ENCODE results near the gene UNC50. TPM values are rescaled to one million over a fixed set of nuclear protein-coding genes. Genes with fewer than 3 reads are reported as not detected.

Gene UNC50
- polyA plus RNA-seq, 1 donor (not counting 4 experiments of a cell fraction or from before 2014, with no cell fraction given): 75.2 TPM

- H4K20me1 ChIP-seq (ENCODE audit: control insufficient read depth, extremely low read depth, insufficient read depth, low read length): no peaks in the 10 kb centered on the region
- H3K36me3 ChIP-seq (ENCODE audit: control insufficient read depth in 2 of 2, extremely low read depth in 1 of 2, insufficient read depth in 2 of 2, low read length in 2 of 2): peaks cover 11 to 13% of the 10 kb centered on the region in 2 experiments
- H3K9me3 ChIP-seq (ENCODE audit: control insufficient read depth, low read depth, low read length): no peaks in the 10 kb centered on the region
- peak overlapping the region; percentile 66 for H3K4me2 ChIP-seq (ENCODE audit: control insufficient read depth, extremely low read depth, insufficient read depth, low read depth, low read length)
- dilution Hi-C loops (cut with MboI; ENCODE audit: extremely low pct_ligation_motif_present, low sequenced_read_pairs): no loop called here
- H3K27me3 ChIP-seq (ENCODE audit: control insufficient read depth, extremely low read depth, insufficient read depth, low read length): no peaks in the 10 kb centered on the region
- H3K4me1 ChIP-seq (ENCODE audit: control insufficient read depth, extremely low read depth, insufficient read depth, low read length): peaks cover 16% of the 10 kb centered on the region
- H2AFZ ChIP-seq (ENCODE audit: control insufficient read depth, low read length): no peak overlapping the region
- H3K4me3 ChIP-seq (ENCODE audit: control insufficient read depth in 2 of 3, extremely low read depth in 1 of 3, insufficient read depth in 2 of 3, low read depth in 1 of 3, low read length in 3 of 3): no peak overlapping the region
- FAIRE-seq: peak; percentile 92
- no peak for DNase-seq (ENCODE audit: low read depth, low spot score)
- H3K9me1 ChIP-seq (ENCODE audit: control insufficient read depth, extremely low read depth, insufficient read depth, low read length): peaks cover 4% of the 10 kb centered on the region
- no peak overlapping the region for H3K9ac ChIP-seq (ENCODE audit: control insufficient read depth, extremely low read depth, insufficient read depth, low read length)
- H3K79me2 ChIP-seq (ENCODE audit: control insufficient read depth, insufficient read depth, low read length): no peaks in the 10 kb centered on the region
- TF ChIP-seq EZH2 (IDR thresholded peaks at IDR 0.05; ENCODE audit: low read length): no peak
- peak overlapping the region; percentile 46 for H3K27ac ChIP-seq (ENCODE audit: control insufficient read depth, insufficient read depth, low read length)
These were observed 40.0 kb upstream of the UNC50 start for GRCh38 chr2:98568161-98568956.

- Histone ChIP-seq H3K4me3 (ENCODE audit: control insufficient read depth in 2 of 3, extremely low read depth in 1 of 3, insufficient read depth in 2 of 3, low read depth in 1 of 3, low read length in 3 of 3) (no peak overlapping the region), H3K27me3 (ENCODE audit: control insufficient read depth, extremely low read depth, insufficient read depth, low read length) (no peaks in the 10 kb centered on the region), H3K36me3 (ENCODE audit: control insufficient read depth in 2 of 2, extremely low read depth in 1 of 2, insufficient read depth in 2 of 2, low read length in 2 of 2) (peaks cover 9 to 11% of the 10 kb centered on the region in 2 experiments), H3K79me2 (ENCODE audit: control insufficient read depth, insufficient read depth, low read length) (no peaks in the 10 kb centered on the region), H3K9me1 (ENCODE audit: control insufficient read depth, extremely low read depth, insufficient read depth, low read length) (peaks cover 4% of the 10 kb centered on the region), H3K4me1 (ENCODE audit: control insufficient read depth, extremely low read depth, insufficient read depth, low read length) (peaks cover 16% of the 10 kb centered on the region), H3K9me3 (ENCODE audit: control insufficient read depth, low read depth, low read length) (no peaks in the 10 kb centered on the region), H2AFZ (ENCODE audit: control insufficient read depth, low read length) (no peak overlapping the region), H4K20me1 (ENCODE audit: control insufficient read depth, extremely low read depth, insufficient read depth, low read length) (no peaks in the 10 kb centered on the region), H3K27ac (ENCODE audit: control insufficient read depth, insufficient read depth, low read length) (no peak overlapping the region), H3K9ac (ENCODE audit: control insufficient read depth, extremely low read depth, insufficient read depth, low read length) (no peak overlapping the region), H3K4me2 (ENCODE audit: control insufficient read depth, extremely low read depth, insufficient read depth, low read depth, low read length) (peak overlapping the region; percentile 66)
- dilution Hi-C loops (cut with MboI; ENCODE audit: extremely low pct_ligation_motif_present, low sequenced_read_pairs): no loop called here
- FAIRE-seq (peak; percentile 58), DNase-seq (ENCODE audit: low read depth, low spot score) (no peak)
- TF ChIP-seq CTCF (optimal IDR thresholded peaks at IDR 0.05 in 1 of 3, IDR thresholded peaks at IDR 0.05 in 1 of 3, conservative IDR thresholded peaks at IDR 0.05 in 1 of 3; ENCODE audit: extremely low read depth in 1 of 3, insufficient read depth in 2 of 3, low read length in 3 of 3) (peak; percentile 82 to 89 (median 85)), EZH2 (IDR thresholded peaks at IDR 0.05; ENCODE audit: low read length) (no peak)
These were observed 39.1 kb upstream of the UNC50 start for GRCh38 chr2:98569197-98569793.

Data from keratinocyte (primary cell).